Measurements from ENCODE around the gene KLHL18. TPM values are rescaled to one million over a fixed set of nuclear protein-coding genes. Genes with fewer than 3 reads are reported as not detected.
"Not testable (repeated sequence)": the region's sequence is repeated elsewhere in the genome, so short reads cannot be mapped to it uniquely, and the experiment has no call there.

KLHL18 gene
- total RNA-seq, 1 donor from 2014 or later: 41.8 TPM

- peaks cover 19% of the 10 kb centered on the region for H3K27me3 Mint-ChIP-seq (ENCODE audit: unreplicated experiment)
- no peak for DNase-seq (ENCODE audit: low spot score)
- peak overlapping the region; percentile 100 for H3K27ac Mint-ChIP-seq (ENCODE audit: unreplicated experiment)
- H3K4me1 Mint-ChIP-seq (ENCODE audit: unreplicated experiment): peaks cover 24% of the 10 kb centered on the region
- H3K36me3 Mint-ChIP-seq (ENCODE audit: low read depth, unreplicated experiment): peaks cover under 1% of the 10 kb centered on the region
- no peak for TF ChIP-seq CTCF (IDR thresholded peaks at IDR 0.05; ENCODE audit: unreplicated experiment)
- no peaks in the 10 kb centered on the region for H3K9me3 Mint-ChIP-seq (ENCODE audit: unreplicated experiment)
- H3K4me3 Mint-ChIP-seq (ENCODE audit: unreplicated experiment): peak overlapping the region; percentile 99
Measured at GRCh38 chr3:47283193-47283537, 421 bp downstream of the KLHL18 start.

GRCh38 chr3:47283591-47284364 is 1.0 kb downstream of the KLHL18 start:
- Mint-ChIP-seq H3K4me3 (ENCODE audit: unreplicated experiment) (peak overlapping the region; percentile 99), H3K27ac (ENCODE audit: unreplicated experiment) (peak overlapping the region; percentile 100), H3K36me3 (ENCODE audit: low read depth, unreplicated experiment) (peaks cover 3% of the 10 kb centered on the region), H3K27me3 (ENCODE audit: unreplicated experiment) (peaks cover 19% of the 10 kb centered on the region), H3K9me3 (ENCODE audit: unreplicated experiment) (no peaks in the 10 kb centered on the region), H3K4me1 (ENCODE audit: unreplicated experiment) (peaks cover 24% of the 10 kb centered on the region)
- no peak for DNase-seq (ENCODE audit: low spot score)
- no peak for TF ChIP-seq CTCF (IDR thresholded peaks at IDR 0.05; ENCODE audit: unreplicated experiment)

GRCh38 chr3:47288966-47289910 is 6.5 kb downstream of the KLHL18 start:
- no peak overlapping the region for H3K27ac Mint-ChIP-seq (ENCODE audit: unreplicated experiment)
- no peak for DNase-seq (ENCODE audit: low spot score)
- peaks cover 4% of the 10 kb centered on the region for H3K27me3 Mint-ChIP-seq (ENCODE audit: unreplicated experiment)
- peaks cover 9% of the 10 kb centered on the region for H3K4me1 Mint-ChIP-seq (ENCODE audit: unreplicated experiment)
- no peak overlapping the region for H3K4me3 Mint-ChIP-seq (ENCODE audit: unreplicated experiment)
- TF ChIP-seq CTCF (IDR thresholded peaks at IDR 0.05; ENCODE audit: unreplicated experiment): no peak
- H3K9me3 Mint-ChIP-seq (ENCODE audit: unreplicated experiment): no peaks in the 10 kb centered on the region
- peaks cover 3% of the 10 kb centered on the region for H3K36me3 Mint-ChIP-seq (ENCODE audit: low read depth, unreplicated experiment)

GRCh38 chr3:47291158-47291753 is 8.5 kb downstream of the KLHL18 start:
- H3K4me3 Mint-ChIP-seq (ENCODE audit: unreplicated experiment): no peak overlapping the region
- peaks cover 7% of the 10 kb centered on the region for H3K27me3 Mint-ChIP-seq (ENCODE audit: unreplicated experiment)
- no peak overlapping the region for H3K27ac Mint-ChIP-seq (ENCODE audit: unreplicated experiment)
- no peaks in the 10 kb centered on the region for H3K9me3 Mint-ChIP-seq (ENCODE audit: unreplicated experiment)
- H3K4me1 Mint-ChIP-seq (ENCODE audit: unreplicated experiment): peaks cover 17% of the 10 kb centered on the region
- DNase-seq (ENCODE audit: low spot score): no peak
- TF ChIP-seq CTCF (IDR thresholded peaks at IDR 0.05; ENCODE audit: unreplicated experiment): no peak
- peaks cover 11% of the 10 kb centered on the region for H3K36me3 Mint-ChIP-seq (ENCODE audit: low read depth, unreplicated experiment)

GRCh38 chr3:47291754-47292420 is 9.1 kb downstream of the KLHL18 start:
- not testable (repeated sequence) for H3K9me3 Mint-ChIP-seq (ENCODE audit: unreplicated experiment); DNase-seq (ENCODE audit: low spot score); H3K4me3 Mint-ChIP-seq (ENCODE audit: unreplicated experiment); H3K27ac Mint-ChIP-seq (ENCODE audit: unreplicated experiment); H3K27me3 Mint-ChIP-seq (ENCODE audit: unreplicated experiment)
- H3K4me1 Mint-ChIP-seq (ENCODE audit: unreplicated experiment): peaks cover 22% of the 10 kb centered on the region
- peaks cover 11% of the 10 kb centered on the region for H3K36me3 Mint-ChIP-seq (ENCODE audit: low read depth, unreplicated experiment)
